Measurements from ENCODE around the gene GRK6. TPM values are rescaled to one million over a fixed set of nuclear protein-coding genes. Genes with fewer than 3 reads are reported as not detected.

Gene GRK6
- polyA plus RNA-seq, 10 donors, result 12.1 to 23.3 (median 17.2) TPM

- no peak for DNase-seq
Observed at GRCh38 chr5:177452688-177453638, 26.5 kb downstream of the GRK6 start.

GRCh38 chr5:177453852-177454396 lies 27.4 kb downstream of the GRK6 start:
- peak in 1 of 3 donors; percentile 83 for DNase-seq

GRCh38 chr5:177454397-177455035 lies 28.0 kb downstream of the GRK6 start:
- peak; percentile 88 to 96 (median 92) for DNase-seq

- DNase-seq, result peak in 2 of 3 donors; percentile 79 to 91
Observed at GRCh38 chr5:177455036-177455660, 28.7 kb downstream of the GRK6 start.

DNA sequence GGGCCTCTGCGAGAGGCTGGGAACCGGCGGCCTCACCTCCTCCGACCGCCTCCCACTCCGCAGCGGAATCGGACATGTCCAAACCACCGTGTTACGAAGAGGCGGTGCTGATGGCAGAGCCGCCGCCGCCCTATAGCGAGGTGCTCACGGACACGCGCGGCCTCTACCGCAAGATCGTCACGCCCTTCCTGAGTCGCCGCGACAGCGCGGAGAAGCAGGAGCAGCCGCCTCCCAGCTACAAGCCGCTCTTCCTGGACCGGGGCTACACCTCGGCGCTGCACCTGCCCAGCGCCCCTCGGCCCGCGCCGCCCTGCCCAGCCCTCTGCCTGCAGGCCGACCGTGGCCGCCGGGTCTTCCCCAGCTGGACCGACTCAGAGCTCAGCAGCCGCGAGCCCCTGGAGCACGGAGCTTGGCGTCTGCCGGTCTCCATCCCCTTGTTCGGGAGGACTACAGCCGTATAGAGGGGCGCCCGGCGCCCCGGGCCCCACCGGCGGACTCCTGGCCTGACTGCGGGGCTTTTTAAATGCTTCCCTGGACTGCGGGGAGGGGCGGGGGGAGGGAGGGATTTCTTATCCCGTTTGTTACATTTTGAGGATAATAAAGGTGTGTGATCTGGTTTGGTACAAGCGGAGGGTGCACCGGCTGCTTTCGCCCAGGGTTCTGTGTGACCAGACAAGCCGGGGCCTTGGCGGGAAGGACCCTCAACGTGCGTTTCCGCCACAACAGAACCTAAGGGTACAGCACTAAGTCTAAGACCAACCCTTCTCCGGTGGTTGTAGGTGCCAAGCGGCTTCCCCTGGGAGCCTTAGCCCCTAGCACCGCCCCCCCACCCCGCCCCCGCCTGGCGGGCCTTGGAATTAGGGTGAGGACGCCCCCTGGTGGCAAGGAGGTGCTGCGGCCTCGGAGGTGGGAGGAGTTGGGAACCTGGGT lies 29.4 kb downstream of the GRK6 start:
- peak; percentile 86 to 93 (median 93) for DNase-seq

DNA sequence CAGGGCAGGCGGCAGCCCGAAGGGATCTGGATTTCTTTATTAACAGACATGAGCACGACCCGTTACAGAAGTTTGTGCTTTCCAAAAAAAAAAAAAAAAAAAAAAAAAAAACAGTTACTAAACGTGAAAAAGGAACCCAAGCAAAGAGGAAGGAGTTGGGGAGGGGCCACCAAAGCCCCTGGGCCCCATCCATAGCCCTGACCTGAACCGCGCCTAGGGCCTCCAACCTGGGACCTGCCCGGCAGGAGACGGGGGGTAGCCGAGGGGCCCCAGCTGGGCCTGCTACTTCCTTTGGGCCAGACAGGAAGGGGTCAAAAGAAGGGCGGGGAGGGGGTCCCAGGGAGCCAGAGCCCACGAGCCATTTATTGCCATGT lies 30.1 kb downstream of the GRK6 start:
- no peak for DNase-seq

DNA sequence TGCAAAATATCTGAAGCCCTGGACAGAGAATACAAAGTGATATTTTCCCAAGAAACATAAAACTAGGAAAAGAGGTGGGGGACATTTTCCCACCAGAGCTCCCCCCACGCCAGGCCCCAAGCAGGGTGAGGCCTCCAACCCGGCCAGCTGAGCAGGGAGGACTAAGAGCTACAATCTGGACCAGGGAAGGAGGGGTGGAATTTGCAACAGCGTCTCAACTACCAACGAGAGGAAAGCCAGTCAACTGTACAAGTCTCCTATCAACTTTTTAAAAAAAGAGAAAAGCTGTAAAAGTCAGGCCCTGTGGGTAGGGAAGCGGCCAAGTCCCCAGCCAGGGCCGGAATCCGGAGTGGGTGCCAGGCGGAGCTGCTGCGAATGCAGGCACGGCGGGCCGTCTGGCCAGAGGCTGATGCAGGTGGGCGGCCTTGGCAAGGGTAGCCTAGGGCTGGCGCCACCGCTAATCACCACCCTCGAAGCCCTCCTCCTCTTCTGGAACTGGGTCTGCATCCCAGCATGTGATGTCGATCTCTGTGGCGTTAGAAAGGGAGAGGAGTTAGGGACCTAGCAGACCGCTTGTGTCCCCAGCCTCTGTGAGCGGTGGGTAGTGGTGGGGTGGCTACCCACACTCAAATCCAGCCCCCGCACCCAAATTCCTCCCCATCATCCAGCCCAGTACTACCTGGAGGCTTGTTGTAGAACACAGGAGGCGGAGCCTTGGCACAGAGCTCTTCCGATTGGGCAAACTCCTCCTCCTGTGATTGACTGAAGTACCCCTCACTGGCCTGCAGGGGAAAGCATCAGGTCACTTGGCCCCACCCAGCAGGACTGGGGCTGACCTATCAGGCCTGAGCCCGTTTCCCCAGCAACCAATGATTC lies 30.7 kb downstream of the GRK6 start:
- peak; percentile 89 to 93 (median 90) for DNase-seq

- no peak for DNase-seq
Observed at GRCh38 chr5:177457852-177458681, 31.6 kb downstream of the GRK6 start.

GRCh38 chr5:177458912-177459350 lies 32.5 kb downstream of the GRK6 start:
- DNase-seq, result no peak

GRCh38 chr5:177459357-177459756 lies 32.9 kb downstream of the GRK6 start:
- no peak for DNase-seq

DNA sequence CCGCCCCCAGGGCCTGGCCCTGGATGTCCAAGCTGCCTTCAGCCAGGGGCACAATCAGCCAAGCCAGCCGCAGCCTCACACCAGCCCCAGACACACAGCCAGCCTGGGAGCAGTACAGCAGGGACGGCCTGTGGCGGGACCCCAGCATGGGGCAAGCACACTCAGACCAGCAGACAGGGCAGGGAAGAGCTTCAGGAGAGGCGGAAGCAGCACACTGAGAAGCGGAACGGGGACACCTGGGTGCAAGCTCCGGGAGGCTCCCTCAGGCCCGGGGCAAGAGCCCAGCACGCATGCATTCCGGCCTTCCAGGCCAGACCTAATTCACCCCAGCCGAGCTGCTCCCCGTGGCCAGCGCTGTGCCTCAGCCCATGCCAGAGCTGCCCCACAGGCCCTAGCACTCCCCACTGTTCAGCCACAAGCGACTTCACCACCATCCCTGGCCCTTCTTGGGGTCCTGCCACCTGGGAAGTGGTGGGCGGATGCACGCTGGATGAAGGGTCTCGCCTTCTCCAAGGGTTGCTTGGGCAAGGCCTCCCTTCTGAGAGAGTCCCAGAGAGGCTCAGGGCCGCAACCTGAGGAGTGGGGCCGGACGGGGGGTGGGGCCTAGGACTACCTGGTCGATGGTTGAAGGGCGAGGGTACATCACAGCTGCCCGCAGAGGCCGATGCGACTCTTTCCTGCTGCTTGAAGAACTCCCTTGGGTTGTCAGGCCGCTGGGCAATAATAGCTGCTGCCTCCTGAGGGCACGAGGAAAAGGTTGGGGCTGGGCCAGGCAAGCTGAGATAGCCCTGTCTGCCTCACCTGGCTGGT lies 33.5 kb downstream of the GRK6 start:
- no peak for DNase-seq

DNA sequence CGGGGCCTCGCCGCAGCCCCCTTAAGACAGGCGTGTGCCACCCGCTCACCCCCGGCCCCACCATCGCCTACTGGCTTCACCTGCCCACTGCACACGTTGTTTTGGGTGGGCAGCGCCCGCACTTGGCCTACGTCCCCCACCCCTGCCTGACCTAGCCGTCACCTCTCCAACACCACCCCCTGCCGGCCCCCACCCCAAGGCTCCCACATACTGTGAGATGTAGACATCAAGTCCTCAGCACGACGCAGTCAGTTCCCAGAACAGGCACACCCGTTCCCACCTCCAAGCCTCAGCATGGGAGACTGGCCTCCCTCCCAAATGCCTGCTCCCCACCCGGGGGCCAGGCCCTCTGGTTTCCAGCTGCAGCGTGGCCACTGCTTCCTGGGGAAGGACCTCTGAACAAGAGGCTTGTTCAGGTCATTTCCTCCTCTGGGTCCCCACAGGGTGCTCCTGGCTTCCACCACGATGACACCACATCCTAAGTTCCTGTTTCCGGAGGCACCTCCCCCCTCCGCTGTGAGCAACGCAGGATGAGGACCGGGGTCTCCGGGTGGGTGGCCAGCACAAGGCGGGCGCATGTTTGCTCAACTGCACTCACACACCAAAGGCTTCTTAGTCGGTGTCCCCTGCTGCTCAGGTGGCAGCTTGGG lies 35.7 kb downstream of the GRK6 start:
- DNase-seq, result no peak

- no peak for DNase-seq
Observed at GRCh38 chr5:177465044-177465443, 38.6 kb downstream of the GRK6 start.

DNA sequence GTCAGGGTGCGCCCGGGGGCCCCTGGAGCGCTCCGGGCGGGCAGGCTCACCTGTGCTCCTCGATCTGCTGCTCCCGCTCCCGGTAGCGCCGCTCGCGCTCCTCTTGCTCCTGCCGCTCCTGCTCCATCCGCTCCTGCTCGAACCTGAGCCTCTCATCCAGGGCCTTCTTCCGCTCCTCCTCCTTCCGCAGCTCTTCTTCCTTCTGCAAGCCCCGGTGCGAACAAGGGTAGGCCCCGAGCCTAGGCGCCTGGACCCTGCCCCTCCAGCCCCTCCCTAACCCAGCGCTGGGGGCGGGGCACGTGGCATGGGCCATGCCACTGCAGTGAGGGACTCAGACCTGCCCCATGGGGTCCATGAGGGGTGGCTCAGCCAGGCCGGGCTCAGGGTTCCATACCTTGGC lies 40.4 kb downstream of the GRK6 start:
- DNase-seq, result no peak

- DNase-seq, result no peak
Observed at GRCh38 chr5:177467436-177467835, 41.0 kb downstream of the GRK6 start.

GRCh38 chr5:177468329-177468684 lies 41.8 kb downstream of the GRK6 start:
- no peak for DNase-seq
